Measurements from ENCODE around the gene INO80. TPM values are rescaled to one million over a fixed set of nuclear protein-coding genes. Genes with fewer than 3 reads are reported as not detected.
A peak's percentile ranks its signal among the peaks of the same experiment; 100 is the strongest.

INO80 gene
- total RNA-seq, 1 experiment from 2014 or later = 27.3 TPM

DNA sequence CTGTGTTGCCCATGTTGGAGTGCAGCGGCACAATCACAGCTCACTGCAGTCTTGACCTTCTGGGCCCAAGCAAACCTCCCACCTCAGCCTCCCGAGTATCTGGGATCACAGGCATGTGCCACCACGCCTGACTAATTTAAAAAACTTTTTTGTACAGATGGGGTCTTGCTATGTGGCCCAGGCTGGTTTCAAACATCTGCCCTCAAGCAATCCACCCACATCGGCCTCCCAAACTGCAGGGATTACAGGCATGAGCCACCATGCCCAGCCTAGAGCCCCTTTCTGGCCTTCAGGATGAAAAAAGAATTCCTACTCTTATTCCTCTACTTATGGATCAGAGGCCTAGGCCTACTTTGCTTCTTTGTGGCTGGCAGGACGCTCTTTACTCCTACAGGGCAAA is 123.3 kb downstream of the INO80 start:
- Histone ChIP-seq H3K9me3 (ENCODE audit: low read depth, low read length, poor library complexity, severe bottlenecking) (no peaks in the 10 kb centered on the region), H3K4me3 (ENCODE audit: low read depth, low read length, poor library complexity, severe bottlenecking) (no peak overlapping the region), H3K4me1 (ENCODE audit: insufficient read depth, low read length, poor library complexity, severe bottlenecking) (peaks cover 27% of the 10 kb centered on the region), H3K27me3 (replicated peaks; ENCODE audit: insufficient read depth, low read depth, low read length, poor library complexity) (no peaks in the 10 kb centered on the region), H3K36me3 (ENCODE audit: insufficient read depth, low read length, poor library complexity, severe bottlenecking) (peaks cover 29% of the 10 kb centered on the region), H3K27ac (ENCODE audit: low read depth, low read length, poor library complexity, severe bottlenecking) (peak overlapping the region; percentile 80)
- no TSS peak for BruUV-seq (replicated peaks)
- ChIA-PET CTCF (no interaction called here), POLR2A (ENCODE audit: low non-redundant PET) (no interaction called here)
- DNase-seq (ENCODE audit: low spot score) = no peak
- intact Hi-C loops (cut with micrococcal nuclease; ENCODE audit: unreplicated experiment) = no loop called here
- TF ChIP-seq EZH2 (IDR thresholded peaks at IDR 0.05; ENCODE audit: borderline replicate concordance, low read depth, low read length, poor library complexity, severe bottlenecking) = no peak
- TF ChIP-seq, protein P1, sequence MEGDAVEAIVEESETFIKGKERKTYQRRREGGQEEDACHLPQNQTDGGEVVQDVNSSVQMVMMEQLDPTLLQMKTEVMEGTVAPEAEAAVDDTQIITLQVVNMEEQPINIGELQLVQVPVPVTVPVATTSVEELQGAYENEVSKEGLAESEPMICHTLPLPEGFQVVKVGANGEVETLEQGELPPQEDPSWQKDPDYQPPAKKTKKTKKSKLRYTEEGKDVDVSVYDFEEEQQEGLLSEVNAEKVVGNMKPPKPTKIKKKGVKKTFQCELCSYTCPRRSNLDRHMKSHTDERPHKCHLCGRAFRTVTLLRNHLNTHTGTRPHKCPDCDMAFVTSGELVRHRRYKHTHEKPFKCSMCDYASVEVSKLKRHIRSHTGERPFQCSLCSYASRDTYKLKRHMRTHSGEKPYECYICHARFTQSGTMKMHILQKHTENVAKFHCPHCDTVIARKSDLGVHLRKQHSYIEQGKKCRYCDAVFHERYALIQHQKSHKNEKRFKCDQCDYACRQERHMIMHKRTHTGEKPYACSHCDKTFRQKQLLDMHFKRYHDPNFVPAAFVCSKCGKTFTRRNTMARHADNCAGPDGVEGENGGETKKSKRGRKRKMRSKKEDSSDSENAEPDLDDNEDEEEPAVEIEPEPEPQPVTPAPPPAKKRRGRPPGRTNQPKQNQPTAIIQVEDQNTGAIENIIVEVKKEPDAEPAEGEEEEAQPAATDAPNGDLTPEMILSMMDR (conservative IDR thresholded peaks at IDR 0.05; ENCODE audit: low read depth, low read length) = no peak

GRCh38 chr15:40992241-40992741 is 123.8 kb downstream of the INO80 start:
- ChIA-PET CTCF (no interaction called here), POLR2A (ENCODE audit: low non-redundant PET) (interaction anchor here (0.8 kb wide), 1 partner anchor 9 kb away, joined by 3 read pairs; no protein-coding TSS in a partner anchor)
- Histone ChIP-seq H3K4me1 (ENCODE audit: insufficient read depth, low read length, poor library complexity, severe bottlenecking) (peaks cover 27% of the 10 kb centered on the region), H3K4me3 (ENCODE audit: low read depth, low read length, poor library complexity, severe bottlenecking) (no peak overlapping the region), H3K9me3 (ENCODE audit: low read depth, low read length, poor library complexity, severe bottlenecking) (no peaks in the 10 kb centered on the region), H3K36me3 (ENCODE audit: insufficient read depth, low read length, poor library complexity, severe bottlenecking) (peaks cover 31% of the 10 kb centered on the region), H3K27me3 (replicated peaks; ENCODE audit: insufficient read depth, low read depth, low read length, poor library complexity) (no peaks in the 10 kb centered on the region), H3K27ac (ENCODE audit: low read depth, low read length, poor library complexity, severe bottlenecking) (peak overlapping the region; percentile 80)
- TF ChIP-seq EZH2 (IDR thresholded peaks at IDR 0.05; ENCODE audit: borderline replicate concordance, low read depth, low read length, poor library complexity, severe bottlenecking) = no peak
- TF ChIP-seq, protein P1 (conservative IDR thresholded peaks at IDR 0.05; ENCODE audit: low read depth, low read length) = no peak
- intact Hi-C loops (cut with micrococcal nuclease; ENCODE audit: unreplicated experiment) = no loop called here
- peak; percentile 18 for DNase-seq (ENCODE audit: low spot score)
- BruUV-seq (replicated peaks) = no TSS peak

DNA sequence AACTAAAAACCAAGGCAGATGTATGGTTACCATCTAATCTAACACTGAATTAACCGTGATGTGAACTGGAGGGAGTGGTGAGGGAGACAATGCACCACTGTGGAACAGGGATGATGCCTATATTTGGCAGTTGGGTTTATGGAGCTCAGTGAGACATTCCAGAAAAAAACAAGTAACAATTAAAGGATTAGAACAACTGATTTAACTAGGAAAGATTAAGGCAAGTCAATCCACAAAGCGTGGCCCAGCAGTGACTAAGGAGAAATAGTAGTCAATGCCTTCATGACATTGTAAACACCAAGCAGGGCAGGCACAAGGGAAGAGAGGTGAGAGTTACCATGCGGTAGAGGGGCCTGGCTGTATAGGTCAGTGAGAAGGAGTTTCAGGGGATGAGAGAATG is 124.7 kb downstream of the INO80 start:
- Histone ChIP-seq H3K4me1 (ENCODE audit: insufficient read depth, low read length, poor library complexity, severe bottlenecking) (peaks cover 27% of the 10 kb centered on the region), H3K27me3 (replicated peaks; ENCODE audit: insufficient read depth, low read depth, low read length, poor library complexity) (no peaks in the 10 kb centered on the region), H3K36me3 (ENCODE audit: insufficient read depth, low read length, poor library complexity, severe bottlenecking) (peaks cover 32% of the 10 kb centered on the region), H3K4me3 (ENCODE audit: low read depth, low read length, poor library complexity, severe bottlenecking) (no peak overlapping the region), H3K9me3 (ENCODE audit: low read depth, low read length, poor library complexity, severe bottlenecking) (no peaks in the 10 kb centered on the region), H3K27ac (ENCODE audit: low read depth, low read length, poor library complexity, severe bottlenecking) (peak overlapping the region; percentile 80)
- no peak for TF ChIP-seq EZH2 (IDR thresholded peaks at IDR 0.05; ENCODE audit: borderline replicate concordance, low read depth, low read length, poor library complexity, severe bottlenecking)
- TF ChIP-seq, protein P1 (conservative IDR thresholded peaks at IDR 0.05; ENCODE audit: low read depth, low read length) = no peak
- intact Hi-C loops (cut with micrococcal nuclease; ENCODE audit: unreplicated experiment) = no loop called here
- ChIA-PET CTCF (no interaction called here), POLR2A (ENCODE audit: low non-redundant PET) (interaction anchor here (0.8 kb wide), 2 partner anchors 8 to 125 kb away, joined by 3 read pairs; partner anchors contain the start of gene INO80)
- BruUV-seq (replicated peaks) = no TSS peak
- DNase-seq (ENCODE audit: low spot score) = peak; percentile 57

All from A673 (cell line).